H1 (cell line): ENCODE results near the gene ANK3. TPM values are rescaled to one million over a fixed set of nuclear protein-coding genes. Genes with fewer than 3 reads are reported as not detected.

Experiments
- ATF2 ChIP-seq: IDR thresholded peaks from 2 replicates; pipeline ENCODE4 v1.6.1; 2012; ENCODE audit warnings: low read length, inconsistent platforms
- CREB1 ChIP-seq: IDR thresholded peaks from 2 replicates; pipeline ENCODE4 v1.6.1; 2012; ENCODE audit warnings: inconsistent platforms
- HDAC6 ChIP-seq: IDR thresholded peaks from one replicate; pipeline ENCODE4 v1.7.1; 2012; ENCODE audit warnings: low read depth, mild to moderate bottlenecking, inconsistent platforms, low read length, moderate library complexity
- KDM5A ChIP-seq: fragments of 200-600 bp; IDR thresholded peaks from 2 replicates; pipeline ENCODE4 v1.7.1; 2012; ENCODE audit warnings: mild to moderate bottlenecking, low read length, inconsistent platforms, mixed read lengths
- MAFK ChIP-seq: IDR thresholded peaks from 2 replicates; pipeline ENCODE4 v1.6.1; 2012; ENCODE audit warnings: low read depth, mild to moderate bottlenecking, improper control_type of control experiment, low read length
- PHF8 ChIP-seq: fragments of 200-600 bp; sonication (generic); conservative IDR thresholded peaks from 2 replicates; pipeline ENCODE4 v1.7.1; 2012; ENCODE audit warnings: low read depth, mild to moderate bottlenecking, inconsistent platforms, low read length, moderate library complexity
- polyA plus RNA-seq, 7 experiments: library from polyadenylated mRNA; depleted of rRNA in 3 of 7; stranded (reverse) in 5 of 7; unstranded in 2 of 7; fragments of >200 nt in 5 of 7; fragments of 200-250 nt in 2 of 7; gene quantifications; 1 replicate in 5 of 7; 2 replicates in 1 of 7; 4 replicates in 1 of 7; pipeline versions ENCODE4 v1.2.1 to v1.2.3, GENCODE V29; 2011 to 2013; ENCODE audit warnings: missing spikeins in 2 of 7, mixed read lengths in 2 of 7
- total RNA-seq: library from RNA; stranded (reverse); fragmentation: NEBNext Ultra II Directional; extraction: Animal tissue kit (Norgen Biotek cat#: 25700); gene quantifications from 2 replicates; pipeline ENCODE4 v1.2.1, GENCODE V29; 2021
- TF ChIP-seq, protein P1 (sequence below), 3 experiments: IDR thresholded peaks; 1 replicate in 2 of 3; 2 replicates in 1 of 3; pipeline versions ENCODE4 v1.5.1 to v1.6.1; 2011; ENCODE audit warnings: low read length in 3 of 3, mild to moderate bottlenecking in 3 of 3, inconsistent platforms in 2 of 3, low read depth in 1 of 3, moderate library complexity in 1 of 3; ENCODE audit not compliant: insufficient read depth in 1 of 3; ENCODE audit errors: control extremely low read depth in 1 of 3
- TF ChIP-seq, protein P2 (sequence below): IDR thresholded peaks from 2 replicates; pipeline ENCODE4 v1.6.1; 2011; ENCODE audit warnings: low read depth, mild to moderate bottlenecking, low read length; ENCODE audit not compliant: insufficient read depth

Gene ANK3
- total and polyA plus RNA-seq, 2 of the 8 experiments (the other 6 are each of a cell fraction or from before 2014, with no cell fraction given): 18.1 to 67.9 TPM

GRCh38 chr10:60258429-60258797 is 131.3 kb downstream of the ANK3 start (continued):
- TF ChIP-seq, protein P1, sequence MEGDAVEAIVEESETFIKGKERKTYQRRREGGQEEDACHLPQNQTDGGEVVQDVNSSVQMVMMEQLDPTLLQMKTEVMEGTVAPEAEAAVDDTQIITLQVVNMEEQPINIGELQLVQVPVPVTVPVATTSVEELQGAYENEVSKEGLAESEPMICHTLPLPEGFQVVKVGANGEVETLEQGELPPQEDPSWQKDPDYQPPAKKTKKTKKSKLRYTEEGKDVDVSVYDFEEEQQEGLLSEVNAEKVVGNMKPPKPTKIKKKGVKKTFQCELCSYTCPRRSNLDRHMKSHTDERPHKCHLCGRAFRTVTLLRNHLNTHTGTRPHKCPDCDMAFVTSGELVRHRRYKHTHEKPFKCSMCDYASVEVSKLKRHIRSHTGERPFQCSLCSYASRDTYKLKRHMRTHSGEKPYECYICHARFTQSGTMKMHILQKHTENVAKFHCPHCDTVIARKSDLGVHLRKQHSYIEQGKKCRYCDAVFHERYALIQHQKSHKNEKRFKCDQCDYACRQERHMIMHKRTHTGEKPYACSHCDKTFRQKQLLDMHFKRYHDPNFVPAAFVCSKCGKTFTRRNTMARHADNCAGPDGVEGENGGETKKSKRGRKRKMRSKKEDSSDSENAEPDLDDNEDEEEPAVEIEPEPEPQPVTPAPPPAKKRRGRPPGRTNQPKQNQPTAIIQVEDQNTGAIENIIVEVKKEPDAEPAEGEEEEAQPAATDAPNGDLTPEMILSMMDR (IDR thresholded peaks at IDR 0.05; ENCODE audit: control extremely low read depth in 1 of 3, insufficient read depth in 1 of 3, low read depth in 1 of 3, low read length in 3 of 3): no peak
- TF ChIP-seq ATF2: no peak
- TF ChIP-seq HDAC6: no peak
- no peak for TF ChIP-seq PHF8
- no peak for TF ChIP-seq KDM5A
- TF ChIP-seq, protein P2, sequence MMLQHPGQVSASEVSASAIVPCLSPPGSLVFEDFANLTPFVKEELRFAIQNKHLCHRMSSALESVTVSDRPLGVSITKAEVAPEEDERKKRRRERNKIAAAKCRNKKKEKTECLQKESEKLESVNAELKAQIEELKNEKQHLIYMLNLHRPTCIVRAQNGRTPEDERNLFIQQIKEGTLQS: no peak
- TF ChIP-seq MAFK: no peak
- TF ChIP-seq CREB1: no peak
